22Rv1 (cell line): ENCODE data around the gene PHF20.

Experiments used
- H3K27ac ChIP-seq: fragments of 450-650 bp; 2 replicates; pipeline ENCODE4 v1.5.1; 2017
- ZFX ChIP-seq: fragments of 450-650 bp; IDR thresholded peaks from 2 replicates; pipeline ENCODE4 v1.6.1; 2017; ENCODE audit warnings: antibody characterized with exemption, borderline replicate concordance
- TF ChIP-seq, protein P1 (sequence below): fragments of 450-650 bp; IDR thresholded peaks from 2 replicates; pipeline ENCODE4 v1.5.1; 2017; ENCODE audit warnings: mild to moderate bottlenecking

The PHF20 gene

DNA sequence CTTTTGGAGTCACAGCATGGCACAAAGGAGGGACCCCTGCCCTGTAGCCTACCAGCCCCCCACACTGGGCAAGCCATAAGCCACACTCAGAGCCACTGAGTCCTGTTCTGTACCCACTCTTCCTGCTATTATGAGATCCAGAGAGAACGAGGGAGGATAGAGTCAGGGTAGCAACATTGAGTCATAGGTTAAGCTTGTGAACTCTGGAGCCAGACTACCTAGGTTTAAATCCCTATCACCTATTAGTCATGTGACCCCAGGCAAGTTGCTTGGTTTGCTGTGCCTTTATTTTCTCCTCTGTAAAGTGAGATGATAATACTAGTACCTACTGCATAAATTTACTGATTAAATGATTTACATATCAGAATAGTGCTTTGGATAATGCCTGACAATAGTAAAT is 197.1 kb downstream of the PHF20 start:
- H3K27ac ChIP-seq = no peak overlapping the region
- TF ChIP-seq, protein P1, sequence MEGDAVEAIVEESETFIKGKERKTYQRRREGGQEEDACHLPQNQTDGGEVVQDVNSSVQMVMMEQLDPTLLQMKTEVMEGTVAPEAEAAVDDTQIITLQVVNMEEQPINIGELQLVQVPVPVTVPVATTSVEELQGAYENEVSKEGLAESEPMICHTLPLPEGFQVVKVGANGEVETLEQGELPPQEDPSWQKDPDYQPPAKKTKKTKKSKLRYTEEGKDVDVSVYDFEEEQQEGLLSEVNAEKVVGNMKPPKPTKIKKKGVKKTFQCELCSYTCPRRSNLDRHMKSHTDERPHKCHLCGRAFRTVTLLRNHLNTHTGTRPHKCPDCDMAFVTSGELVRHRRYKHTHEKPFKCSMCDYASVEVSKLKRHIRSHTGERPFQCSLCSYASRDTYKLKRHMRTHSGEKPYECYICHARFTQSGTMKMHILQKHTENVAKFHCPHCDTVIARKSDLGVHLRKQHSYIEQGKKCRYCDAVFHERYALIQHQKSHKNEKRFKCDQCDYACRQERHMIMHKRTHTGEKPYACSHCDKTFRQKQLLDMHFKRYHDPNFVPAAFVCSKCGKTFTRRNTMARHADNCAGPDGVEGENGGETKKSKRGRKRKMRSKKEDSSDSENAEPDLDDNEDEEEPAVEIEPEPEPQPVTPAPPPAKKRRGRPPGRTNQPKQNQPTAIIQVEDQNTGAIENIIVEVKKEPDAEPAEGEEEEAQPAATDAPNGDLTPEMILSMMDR = no peak
- TF ChIP-seq ZFX = no peak

DNA sequence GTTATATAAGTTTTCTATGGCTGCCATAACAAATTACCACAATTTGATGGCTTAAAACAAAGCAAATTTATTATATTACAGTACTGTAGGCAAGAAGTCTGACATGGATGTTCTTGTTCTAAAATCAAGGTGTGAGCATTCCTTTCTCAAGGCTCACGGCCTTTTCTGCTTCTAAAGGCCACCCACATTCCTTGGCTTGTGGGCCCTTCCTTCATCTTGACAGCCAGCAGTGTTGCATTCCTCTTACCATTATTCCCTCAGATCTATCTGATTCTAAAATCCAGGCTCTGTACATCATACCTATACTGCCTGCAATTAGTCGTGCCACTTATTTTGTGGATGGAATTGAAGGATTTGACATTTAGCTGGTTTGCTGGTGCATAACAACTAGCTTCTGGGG is 200.2 kb downstream of the PHF20 start:
- no peak overlapping the region for H3K27ac ChIP-seq
- no peak for TF ChIP-seq ZFX
- TF ChIP-seq, protein P1 = no peak

DNA sequence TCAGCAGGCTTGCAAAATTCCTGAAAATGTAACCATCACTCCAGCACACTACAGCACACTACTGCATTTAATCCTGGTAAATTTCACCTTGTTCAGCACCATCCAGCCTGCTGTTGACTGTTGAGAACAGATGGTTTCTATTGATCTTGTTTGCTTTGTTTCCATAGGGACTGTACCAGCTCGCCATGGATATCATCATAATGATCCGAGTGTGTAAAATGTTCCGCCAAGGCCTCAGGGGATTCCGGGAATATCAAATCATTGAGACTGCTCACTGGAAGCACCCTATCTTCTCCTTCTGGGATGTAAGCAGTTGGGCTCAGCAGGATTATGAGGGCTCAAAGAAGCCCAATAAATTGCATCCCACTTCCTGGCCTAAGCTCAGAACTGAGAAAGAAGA is 200.6 kb downstream of the PHF20 start:
- no peak overlapping the region for H3K27ac ChIP-seq
- TF ChIP-seq ZFX = no peak

DNA sequence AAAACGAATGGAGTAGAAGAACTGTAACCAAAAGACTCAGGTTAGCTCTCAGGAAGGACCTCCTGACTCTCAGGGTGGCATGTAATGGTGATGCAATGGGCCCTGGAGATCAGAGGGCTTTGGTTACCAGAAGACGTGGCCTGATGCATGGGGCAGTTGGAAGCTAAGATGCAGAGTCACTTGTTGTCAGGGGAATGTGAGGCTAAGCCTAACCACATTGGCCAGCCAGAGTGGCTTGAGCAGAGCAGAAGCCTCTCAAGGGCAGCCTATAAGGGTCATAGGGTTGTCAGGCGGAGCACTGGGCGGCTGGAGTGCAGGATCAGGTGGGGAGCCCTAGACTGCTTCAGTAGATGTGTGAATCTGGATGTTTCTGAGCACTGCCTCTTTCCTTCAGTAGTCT is 202.4 kb downstream of the PHF20 start:
- TF ChIP-seq ZFX = no peak
- TF ChIP-seq, protein P1 = no peak
- no peak overlapping the region for H3K27ac ChIP-seq

DNA sequence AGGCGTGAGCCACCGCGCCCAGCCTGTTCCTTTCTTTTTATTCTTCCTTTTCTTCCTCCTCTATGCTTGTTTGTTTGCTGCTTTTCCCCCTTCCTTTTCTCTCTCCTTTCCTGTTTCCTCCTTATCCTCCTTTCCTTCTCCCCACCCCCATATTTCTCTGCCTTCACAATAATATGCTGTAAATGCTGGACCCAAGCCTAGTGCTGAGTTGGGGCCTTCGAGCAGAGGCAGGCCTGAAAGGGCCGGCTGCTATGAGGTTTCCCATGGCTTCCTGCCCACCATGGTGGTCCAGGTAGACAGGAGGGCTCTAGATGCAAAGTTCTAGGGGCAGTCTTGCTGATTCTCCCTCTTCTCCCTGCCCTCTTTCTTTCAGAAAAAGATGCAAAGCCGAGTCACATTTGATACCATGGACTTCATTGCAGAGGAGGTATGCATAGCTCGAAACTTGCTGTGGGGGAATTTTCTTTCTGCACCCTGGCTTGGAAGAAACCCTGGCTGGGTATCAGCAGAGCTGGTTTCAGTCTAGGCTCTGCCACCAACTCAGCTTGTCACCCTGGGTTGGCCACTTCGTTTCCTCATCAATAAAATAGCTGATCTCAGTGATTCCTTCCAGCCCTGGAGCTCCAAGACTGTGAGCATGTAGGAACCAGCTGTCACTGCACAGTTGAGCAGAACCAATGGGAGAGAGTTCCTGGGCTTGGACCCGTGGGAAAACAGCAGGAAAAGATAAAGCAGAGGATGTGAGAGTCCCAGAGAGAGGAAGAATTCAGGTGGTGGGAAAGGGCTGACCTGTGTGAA is 204.0 kb downstream of the PHF20 start:
- TF ChIP-seq ZFX = no peak
- TF ChIP-seq, protein P1 = no peak
- no peak overlapping the region for H3K27ac ChIP-seq

DNA sequence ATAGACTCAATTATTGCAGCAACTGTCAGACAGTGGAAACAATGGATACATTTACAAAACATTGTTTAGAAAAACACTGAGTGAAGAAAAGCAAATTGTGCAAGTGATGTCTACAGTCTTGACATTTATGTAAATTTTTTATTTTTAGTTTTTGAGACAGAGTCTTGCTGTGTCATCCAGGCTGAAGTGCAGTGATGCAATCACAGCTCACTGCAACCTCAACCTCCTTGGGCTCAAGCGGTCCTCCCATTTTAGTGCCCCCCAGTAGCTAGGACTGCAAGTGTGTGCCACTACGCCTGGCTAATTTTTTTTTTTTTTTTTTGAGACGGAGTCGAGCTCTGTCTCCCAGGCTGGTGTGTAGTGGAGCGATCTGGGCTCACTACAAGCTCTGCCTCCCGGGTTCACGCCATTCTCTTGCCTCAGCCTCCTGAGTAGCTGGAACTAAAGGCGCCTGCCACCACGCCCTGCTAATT is 206.3 kb downstream of the PHF20 start:
- TF ChIP-seq, protein P1 = no peak
- TF ChIP-seq ZFX = no peak
- no peak overlapping the region for H3K27ac ChIP-seq

DNA sequence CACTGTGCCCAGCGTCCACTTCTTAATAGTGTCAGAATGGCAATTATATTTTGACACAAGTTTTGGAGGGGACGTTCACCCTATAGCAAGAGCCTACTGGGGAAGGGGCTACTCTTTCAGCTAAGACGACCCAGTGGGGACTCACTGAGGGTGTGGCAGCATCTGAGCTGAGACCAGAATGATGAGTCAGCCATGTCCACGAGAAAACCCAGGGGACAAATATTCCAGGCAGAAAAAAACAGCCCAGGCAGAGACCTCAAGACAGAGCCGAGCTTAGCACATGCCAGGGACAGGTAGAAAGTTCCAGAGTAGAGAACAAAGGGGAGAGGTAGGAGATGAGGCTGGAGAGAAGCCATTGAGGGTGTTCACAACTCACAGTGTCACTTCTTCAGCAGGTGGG is 207.7 kb downstream of the PHF20 start:
- H3K27ac ChIP-seq = no peak overlapping the region
- TF ChIP-seq, protein P1 = no peak
- TF ChIP-seq ZFX = no peak

DNA sequence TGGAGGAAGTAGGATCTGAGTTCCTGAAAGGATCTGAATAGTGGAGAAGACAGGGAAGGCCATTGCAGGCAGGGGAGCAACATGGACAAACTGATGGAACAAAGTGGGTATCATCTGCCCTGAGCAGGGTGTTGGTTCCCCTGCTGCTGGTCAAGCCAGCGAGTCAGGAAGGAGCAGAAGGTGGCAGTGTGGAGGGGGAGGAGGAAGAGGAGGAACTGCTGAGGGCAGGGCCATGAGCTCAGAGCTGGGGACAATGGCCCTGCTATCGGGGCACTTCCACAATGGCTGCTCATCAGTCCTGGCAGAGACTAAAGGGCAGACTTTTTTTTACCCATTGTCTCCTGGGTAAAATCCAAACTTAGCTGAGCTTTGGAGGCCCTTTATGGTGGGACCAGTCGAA is 210.2 kb downstream of the PHF20 start:
- no peak overlapping the region for H3K27ac ChIP-seq
- no peak for TF ChIP-seq ZFX
- TF ChIP-seq, protein P1 = no peak
